Measurements from ENCODE around the gene CAPN8.
A peak's percentile ranks its signal among the peaks of the same experiment; 100 is the strongest.

The CAPN8 gene

GRCh38 chr1:223652436-223652941 lies 13.0 kb downstream of the CAPN8 start:
- DNase-seq, result no peak

GRCh38 chr1:223651291-223651991 lies 14.1 kb downstream of the CAPN8 start:
- no peak for DNase-seq

GRCh38 chr1:223650465-223650864 lies 15.0 kb downstream of the CAPN8 start:
- no peak for DNase-seq

GRCh38 chr1:223649222-223649621 lies 16.3 kb downstream of the CAPN8 start:
- DNase-seq, result no peak

- DNase-seq, result no peak
Observed at GRCh38 chr1:223647249-223647648, 18.3 kb downstream of the CAPN8 start.

GRCh38 chr1:223645903-223646302 lies 19.6 kb downstream of the CAPN8 start:
- peak; percentile 79 for DNase-seq

- DNase-seq, result no peak
Observed at GRCh38 chr1:223642237-223642636, 23.3 kb downstream of the CAPN8 start.

GRCh38 chr1:223641523-223642039 lies 23.9 kb downstream of the CAPN8 start:
- no peak for DNase-seq

GRCh38 chr1:223639331-223639749 lies 26.2 kb downstream of the CAPN8 start:
- DNase-seq, result no peak

- no peak for DNase-seq
Observed at GRCh38 chr1:223635236-223635635, 30.3 kb downstream of the CAPN8 start.

GRCh38 chr1:223634423-223634822 lies 31.1 kb downstream of the CAPN8 start:
- no peak for DNase-seq

GRCh38 chr1:223631956-223632355 lies 33.5 kb downstream of the CAPN8 start:
- DNase-seq, result no peak

GRCh38 chr1:223631473-223631872 lies 34.0 kb downstream of the CAPN8 start:
- DNase-seq, result no peak

GRCh38 chr1:223629126-223629457 lies 36.4 kb downstream of the CAPN8 start:
- no peak for DNase-seq

- DNase-seq, result peak; percentile 52
Observed at GRCh38 chr1:223628233-223629125, 37.0 kb downstream of the CAPN8 start.

GRCh38 chr1:223622132-223622842 lies 43.2 kb downstream of the CAPN8 start:
- DNase-seq, result no peak

- DNase-seq, result no peak
Observed at GRCh38 chr1:223621312-223621734, 44.2 kb downstream of the CAPN8 start.

GRCh38 chr1:223620297-223620897 lies 45.1 kb downstream of the CAPN8 start:
- no peak for DNase-seq

- DNase-seq, result no peak
Observed at GRCh38 chr1:223618680-223619079, 46.8 kb downstream of the CAPN8 start.

GRCh38 chr1:223617323-223618070 lies 48.0 kb downstream of the CAPN8 start:
- DNase-seq, result no peak

GRCh38 chr1:223616586-223616985 lies 48.9 kb downstream of the CAPN8 start:
- DNase-seq, result no peak

GRCh38 chr1:223611936-223612335 lies 53.6 kb downstream of the CAPN8 start:
- no peak for DNase-seq
